SKM-1 treated with dmso at 0.1 percent for 144 hours (cell line): ENCODE measurements around the gene SLC37A1.

ENCODE experiments used
- DNase-seq: peaks from one replicate; lab custom pipeline; 2025; ENCODE audit not compliant: unreplicated experiment; lab: John Stamatoyannopoulos, UW

SLC37A1 gene

DNA sequence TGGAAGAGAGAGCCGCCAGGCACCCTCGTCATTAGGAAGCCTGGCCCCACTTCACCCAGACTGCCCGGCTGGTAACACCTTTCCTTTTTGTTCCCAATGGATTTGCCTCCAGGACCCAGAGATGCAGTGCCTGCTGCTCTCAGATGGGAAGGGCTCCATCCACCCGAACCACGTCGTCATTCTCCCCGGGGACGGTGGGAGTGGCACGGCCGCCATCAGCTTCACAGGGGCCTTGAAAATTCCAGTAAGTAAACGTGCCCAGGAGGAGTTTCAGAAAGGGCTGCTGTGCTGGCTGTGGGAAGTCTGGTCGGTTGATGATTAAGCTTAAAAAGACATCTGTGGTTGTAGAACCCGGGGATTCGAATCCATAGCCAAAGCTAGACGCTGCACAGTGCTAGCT, 45.2 kb downstream of the SLC37A1 start:
- no peak for DNase-seq

DNA sequence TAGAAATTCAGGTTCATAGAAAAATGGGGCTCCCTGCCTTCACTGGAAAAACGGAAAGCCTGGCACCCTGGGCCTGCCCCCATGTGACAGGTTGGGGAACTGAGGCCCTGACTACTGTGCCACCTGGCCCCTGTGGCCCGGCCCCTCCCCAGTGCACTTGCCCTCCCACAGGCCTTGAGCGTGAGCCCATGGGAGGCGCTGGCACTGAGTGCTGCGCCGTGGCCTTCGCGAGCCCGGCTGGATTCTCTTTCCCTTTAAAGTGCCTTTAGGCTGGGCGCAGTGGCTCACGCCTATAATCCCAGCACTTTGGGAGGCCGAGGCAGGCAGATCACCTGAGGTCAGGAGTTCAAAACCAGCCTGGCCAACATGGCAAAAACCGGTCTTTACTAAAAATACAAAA, 45.7 kb downstream of the SLC37A1 start:
- DNase-seq = no peak

DNA sequence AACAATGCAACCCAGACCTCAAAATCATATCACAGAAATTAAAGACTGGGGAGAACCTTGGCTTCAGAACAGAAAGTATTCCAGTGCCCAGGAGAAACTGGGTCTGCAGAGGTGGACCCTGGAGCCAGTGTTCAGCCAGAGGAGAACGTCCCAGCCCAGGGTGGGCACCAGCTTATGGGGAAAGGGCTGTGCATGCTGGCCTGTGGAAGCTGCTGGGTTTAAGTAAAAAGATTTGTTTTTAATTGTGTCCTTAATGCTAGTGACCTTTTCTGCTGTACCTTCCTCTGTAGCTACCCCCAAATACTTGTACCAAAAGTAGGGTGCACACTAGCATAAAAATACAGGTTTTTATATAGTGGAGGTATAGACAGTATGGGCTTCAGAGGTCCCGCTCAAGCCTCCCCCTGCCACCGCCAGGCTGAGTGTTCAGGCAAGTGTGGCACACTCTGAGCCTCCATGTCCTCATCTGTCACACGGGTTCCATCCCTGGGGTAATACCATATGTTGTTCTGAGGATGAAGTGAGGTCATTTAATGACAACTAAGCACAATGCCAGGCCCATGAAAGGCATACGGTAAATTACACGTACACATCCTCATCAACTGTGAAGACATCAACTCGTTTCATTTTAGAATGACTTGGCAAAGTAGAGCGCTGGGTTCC, 47.0 kb downstream of the SLC37A1 start:
- DNase-seq = no peak

DNA sequence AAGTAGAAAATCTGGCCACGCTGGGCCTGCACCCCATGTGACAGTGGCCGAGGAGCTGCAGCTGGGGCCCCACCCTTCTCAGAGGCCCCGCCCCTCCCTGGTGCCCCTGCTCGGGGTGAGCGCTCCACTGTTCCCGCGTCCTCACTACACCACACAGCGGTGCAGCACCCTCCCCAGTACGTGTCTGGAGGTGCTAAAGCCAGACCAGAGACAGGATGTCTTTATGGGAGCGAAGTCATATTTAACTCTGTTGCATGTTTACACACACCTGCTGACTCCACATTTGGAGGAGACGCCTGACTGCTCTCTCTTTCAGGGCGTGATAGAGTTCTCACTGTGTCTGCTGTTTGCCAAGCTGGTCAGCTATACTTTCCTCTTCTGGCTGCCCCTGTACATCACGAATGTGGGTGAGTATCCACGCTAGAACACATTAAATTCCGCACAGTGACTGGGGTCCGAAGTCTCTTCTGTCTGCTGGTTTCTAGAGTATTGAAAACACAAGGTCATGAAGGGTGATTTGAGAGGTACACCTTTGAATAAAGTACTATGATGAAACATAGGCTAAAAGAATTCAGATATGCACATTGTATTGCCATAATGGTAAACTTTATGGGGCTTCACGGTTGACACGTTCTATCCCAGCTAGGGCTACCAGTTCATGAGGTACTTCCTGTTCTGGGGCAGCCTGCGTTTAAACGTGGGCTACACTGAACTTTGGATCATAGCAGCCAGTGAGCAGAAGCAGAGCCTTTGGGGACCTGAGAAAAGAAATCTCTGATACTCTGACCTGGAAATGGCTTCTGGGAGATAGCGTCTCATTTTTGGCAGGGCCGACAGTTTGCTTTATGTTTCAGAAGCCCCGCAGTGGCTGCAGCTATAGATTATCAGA, 48.4 kb downstream of the SLC37A1 start:
- DNase-seq = no peak

DNA sequence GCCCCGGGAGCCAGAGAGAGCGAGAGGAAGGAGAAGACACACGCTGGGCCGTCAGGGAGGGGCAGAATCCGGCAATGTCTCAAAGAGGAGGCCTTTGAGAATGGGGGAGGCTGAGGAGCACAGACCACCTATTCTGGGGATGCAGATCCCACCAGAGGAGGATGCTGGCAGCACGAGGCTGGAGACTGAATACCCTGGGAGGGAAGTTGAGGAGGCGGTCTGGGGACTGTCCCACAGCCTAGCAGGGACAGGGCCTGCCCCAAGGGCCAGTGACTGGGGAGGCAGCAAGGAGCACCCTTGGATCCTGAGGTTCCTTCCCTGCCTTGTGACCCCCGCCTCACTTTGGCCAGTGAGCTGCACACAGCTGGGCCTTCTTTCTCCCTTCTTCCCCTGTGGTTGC, 49.2 kb downstream of the SLC37A1 start:
- no peak for DNase-seq

DNA sequence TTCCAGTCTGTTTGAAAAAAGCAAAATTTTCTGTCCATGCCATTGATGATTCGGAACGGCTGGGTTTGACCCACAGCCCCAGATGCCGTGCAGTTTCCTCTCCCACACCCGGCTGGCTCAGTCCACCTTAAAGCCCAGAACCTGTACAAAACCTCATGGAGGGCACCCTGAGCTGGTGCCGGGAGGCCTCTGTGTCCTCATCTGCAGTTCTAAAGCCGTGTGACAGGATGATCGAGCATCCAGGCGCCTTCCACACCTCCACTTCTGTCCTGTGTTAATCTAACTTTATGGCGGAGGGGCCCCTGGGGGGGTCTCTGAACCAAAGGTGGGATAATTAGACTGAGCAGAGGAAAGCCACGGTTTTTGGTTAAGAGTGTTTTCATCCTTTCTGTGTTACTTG, 49.6 kb downstream of the SLC37A1 start:
- no peak for DNase-seq

DNA sequence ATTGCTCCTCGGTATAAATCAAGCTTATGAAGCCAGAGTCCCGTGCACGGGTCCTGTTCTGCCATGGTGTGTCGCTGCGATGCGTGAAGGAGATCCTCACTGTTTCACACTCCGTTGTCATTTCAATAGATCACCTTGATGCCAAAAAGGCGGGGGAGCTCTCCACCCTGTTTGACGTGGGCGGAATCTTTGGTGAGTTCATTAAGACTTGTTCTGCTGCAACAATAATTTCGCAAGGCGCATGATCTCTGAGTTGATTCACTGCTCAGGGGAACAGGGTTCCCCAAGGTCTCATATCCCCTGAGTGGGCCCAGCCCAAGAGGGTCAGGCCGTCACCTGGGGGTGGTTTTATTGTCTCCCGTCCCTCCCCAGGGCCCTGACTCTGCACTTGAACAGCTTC, 50.0 kb downstream of the SLC37A1 start:
- no peak for DNase-seq

DNA sequence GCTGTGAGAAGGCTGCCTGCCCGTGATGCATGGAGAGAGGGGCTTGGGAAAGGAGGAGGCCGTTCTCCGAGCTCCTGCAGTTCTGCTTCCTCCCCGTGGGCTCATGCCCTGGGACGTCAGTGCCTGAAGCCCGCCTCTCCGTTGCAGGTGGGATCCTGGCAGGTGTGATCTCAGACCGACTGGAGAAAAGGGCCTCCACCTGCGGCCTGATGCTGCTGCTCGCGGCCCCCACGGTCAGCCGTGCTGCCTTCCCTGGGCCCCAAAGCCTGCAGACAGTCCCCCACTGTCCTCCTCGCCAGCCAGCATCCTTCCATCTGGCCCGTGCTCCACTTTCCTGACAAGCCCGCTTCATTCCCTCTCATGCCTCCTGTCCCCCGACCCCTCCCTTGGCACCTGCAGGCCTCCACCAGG, 50.9 kb downstream of the SLC37A1 start:
- DNase-seq = no peak

DNA sequence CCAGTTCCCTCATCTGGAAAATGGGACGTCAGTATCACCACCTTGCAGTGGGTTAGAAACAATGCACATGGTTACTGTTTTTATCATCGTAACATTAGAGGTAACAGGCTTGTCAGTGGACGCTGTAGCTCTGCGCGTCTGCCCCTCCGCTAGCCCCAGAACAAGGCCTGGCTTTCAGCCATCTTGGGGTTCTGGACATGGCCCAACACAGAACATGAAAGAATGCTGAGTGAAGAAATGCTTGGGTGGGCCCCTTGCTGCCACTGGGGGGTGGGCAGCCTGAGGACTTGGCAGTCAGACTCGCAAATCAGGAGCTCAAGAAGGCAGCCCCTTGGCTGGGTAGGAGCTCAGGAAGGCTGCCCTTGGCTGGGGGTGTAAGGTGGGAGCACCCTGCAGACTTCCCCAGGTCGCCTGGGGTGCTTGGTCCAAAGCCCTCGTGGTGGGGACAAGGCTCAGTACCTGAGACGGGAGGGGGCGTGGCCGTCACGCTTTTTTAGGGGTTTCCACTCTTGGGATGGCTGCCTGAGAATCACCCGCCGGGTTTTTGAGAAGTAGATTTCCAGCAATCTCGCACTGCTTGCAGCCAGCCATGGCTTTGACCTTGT, 51.7 kb downstream of the SLC37A1 start:
- DNase-seq = no peak

DNA sequence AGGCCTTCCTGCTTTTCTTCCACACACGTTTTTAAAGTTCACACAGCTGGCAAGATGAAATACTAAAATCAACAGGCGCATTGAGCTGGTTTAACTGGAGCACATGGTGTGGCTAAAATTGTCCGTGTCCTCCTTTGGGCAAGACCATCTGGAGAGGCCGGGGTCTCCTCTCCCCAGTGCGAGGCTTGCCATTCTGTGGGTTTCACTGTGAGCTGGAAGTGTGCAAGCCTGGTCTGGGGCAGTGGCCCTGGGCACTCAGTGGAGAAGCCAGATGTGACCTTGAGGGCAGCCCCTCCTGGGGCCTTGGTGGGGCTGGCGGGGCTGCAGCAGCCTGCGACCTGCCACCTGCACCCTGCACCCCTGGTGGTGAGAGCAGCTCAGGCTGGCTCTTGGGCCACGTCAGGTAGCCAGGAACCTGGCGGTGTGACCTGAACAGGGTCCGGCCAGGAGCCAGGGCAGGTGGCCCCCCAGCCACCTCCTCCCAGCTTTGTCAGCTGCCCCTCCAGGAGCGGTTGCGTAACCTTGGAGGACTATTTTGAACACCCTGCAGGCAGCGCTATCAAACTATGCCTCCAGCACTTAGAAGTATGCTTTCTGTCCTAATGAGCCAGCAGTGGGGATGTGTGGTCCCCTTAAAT, 52.4 kb downstream of the SLC37A1 start:
- no peak for DNase-seq

DNA sequence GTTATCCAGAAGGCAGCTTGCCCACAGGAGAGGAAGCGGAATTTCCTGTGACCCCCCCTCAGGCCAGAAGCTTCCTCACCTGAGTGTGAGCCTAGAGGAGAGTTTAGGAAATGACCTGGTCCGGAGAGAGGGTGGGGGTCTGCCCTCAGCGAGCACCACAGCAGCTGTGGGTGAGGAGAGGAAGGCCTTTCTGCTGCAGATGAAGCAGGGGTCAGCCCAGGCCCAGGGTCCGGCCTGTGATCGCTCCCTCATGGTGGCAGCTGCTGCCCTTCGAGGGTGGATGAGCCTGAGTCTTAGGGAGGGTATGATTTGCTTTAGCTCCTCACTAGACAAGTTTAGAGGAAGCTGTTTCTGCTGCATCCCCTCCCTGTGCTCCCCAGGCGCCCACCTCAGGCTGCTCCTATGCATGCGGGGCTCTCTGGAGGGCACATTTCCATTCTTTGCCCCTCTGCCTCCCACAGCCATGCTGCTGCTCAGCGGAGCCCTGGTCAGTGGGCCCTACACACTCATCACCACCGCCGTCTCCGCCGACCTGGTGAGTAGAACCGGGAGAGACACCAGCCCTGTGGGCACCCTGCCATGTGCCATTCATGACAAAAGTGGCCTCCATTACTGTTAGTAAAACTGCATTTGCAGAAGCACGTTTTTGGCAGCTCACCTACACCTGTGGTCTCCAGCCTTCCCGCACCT, 53.0 kb downstream of the SLC37A1 start:
- DNase-seq = no peak

DNA sequence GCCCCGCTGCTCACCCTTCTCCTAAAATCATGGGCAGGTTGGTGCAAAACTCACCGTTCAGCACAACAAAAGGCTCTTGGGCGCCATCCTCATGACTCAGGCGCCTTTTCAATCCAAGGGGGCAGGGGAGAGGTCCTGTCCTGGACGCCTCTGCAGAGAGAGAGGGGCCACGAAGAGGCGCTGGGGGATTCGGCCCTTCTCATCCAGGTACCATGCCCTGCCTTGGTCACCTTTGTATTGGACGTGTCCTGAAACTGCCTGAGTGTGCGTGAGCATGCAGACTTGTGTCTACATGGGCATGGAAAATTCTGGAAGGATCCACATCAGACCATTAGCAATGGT, 53.5 kb downstream of the SLC37A1 start:
- no peak for DNase-seq

DNA sequence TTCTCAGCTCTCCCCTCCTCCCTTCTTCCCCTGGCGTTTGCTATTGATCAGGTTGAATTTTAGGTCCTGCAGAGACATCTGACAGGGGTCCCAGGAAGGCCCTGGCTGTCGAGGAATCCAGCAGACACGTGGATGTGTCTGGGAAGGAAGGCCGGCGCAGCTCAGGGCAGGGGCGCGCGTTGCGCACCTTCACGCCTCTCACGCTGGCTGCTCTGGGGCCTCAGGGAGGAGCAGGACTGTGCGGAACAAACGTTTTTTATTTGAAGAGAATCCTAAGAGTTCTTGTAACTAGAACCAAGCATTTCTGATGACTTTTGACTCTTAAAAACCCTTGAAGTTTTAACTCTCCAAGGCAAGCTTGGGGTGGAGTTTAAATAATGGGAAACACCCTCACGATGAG, 54.2 kb downstream of the SLC37A1 start:
- DNase-seq = no peak

DNA sequence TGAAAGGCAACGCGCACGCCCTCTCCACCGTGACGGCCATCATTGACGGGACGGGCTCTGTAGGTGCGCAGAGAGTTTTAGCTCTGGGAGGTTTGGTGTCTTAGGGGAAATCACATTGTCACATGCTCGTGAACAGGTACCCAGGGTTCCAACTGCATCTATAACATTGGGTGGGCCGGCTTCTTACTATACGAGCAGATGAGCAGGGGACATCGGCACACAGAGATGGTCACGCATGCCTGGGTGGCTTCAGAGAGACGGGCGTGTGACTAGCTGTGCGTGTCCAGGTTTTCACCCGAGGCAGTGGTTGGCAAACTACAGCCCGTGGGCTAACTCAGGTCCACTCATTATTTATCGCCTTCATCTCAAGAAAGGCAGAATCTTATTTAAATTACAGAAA, 54.7 kb downstream of the SLC37A1 start:
- DNase-seq = no peak

DNA sequence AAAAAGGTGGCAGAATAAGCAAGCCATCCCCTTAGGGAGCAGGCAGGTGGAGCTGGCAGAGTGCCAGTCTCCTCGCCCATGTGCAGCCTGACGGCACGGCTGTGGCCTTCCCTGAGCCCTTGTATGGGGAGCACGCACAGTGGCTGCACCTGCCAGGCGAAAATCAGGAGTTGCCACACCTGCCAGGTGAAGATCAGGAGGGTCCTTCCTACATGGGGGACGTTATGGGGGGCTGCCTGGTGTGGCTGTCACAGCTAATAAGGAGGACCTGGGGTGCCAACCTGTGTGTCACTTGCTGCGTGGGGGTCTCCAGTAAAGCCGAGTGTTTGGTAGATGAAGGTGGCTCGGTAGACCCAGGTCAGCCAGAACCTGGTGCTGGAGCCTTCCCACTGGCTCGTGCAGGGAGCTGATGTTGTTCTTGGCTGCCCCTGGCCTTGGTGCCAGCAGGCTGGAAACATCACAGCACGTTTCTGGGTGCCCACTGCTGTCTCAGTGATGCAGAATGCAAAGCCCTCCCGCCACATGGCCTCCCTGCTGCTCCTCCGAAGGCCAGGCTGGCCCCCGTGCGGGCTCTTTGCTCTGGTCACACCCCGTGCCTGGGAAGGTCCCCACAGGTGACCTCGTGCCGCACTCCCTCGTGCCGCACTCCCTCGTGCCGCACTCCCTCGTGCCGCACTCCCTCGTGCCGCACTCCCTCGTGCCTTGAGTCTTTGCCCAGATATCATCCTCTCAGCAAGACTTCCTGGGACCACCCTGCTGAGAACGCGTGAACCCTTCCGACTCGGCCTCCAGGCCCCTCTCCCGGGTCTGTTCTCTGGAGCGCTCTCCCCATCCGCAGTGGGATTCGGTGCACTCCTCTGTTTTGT, 55.4 kb downstream of the SLC37A1 start:
- DNase-seq = no peak

DNA sequence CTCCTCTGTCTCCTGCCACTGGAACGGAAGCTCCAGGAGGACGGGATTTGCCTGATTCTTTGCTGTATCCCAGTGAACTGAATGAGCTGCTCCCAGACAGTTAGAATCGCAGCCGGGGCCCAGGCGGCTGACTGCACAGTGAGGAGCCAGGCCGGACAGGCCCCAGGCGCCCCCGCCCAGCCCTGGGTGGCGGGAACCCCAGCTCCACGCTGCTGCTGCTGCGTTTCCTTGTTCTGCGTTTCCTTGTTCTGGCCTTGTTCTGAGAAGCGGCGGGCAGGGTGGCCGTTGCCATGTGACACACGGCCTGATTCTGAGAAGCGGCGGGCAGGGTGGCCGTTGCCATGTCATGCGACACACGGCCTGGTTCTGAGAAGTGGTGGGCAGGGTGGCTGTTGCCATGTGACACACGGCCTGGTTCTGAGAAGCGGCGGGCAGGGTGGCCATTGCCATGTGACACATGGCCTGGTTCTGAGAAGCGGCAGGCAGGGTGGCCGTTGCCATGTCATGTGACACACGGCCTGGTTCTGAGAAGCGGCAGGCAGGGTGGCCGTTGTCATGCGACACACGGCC, 56.2 kb downstream of the SLC37A1 start:
- no peak for DNase-seq

DNA sequence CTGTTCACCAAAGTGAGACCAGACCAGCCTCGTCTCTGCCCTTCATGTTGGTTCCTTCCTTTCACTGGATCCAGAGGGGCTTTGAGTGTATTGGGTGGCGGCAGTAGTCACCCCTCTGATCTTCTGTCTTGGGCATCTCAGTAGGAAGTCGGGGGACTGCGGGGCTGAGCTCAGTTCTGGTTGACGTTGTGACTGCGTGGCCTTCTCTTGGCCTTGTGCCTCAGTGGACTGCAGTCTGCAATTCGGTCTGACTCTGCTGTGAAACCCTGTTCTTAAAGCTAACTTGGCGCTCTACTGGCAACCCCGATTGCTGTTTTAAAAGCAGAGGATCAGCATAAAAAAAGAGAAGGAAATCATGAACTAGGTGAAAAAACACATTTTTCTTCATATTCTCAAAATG, 56.7 kb downstream of the SLC37A1 start:
- DNase-seq = no peak

DNA sequence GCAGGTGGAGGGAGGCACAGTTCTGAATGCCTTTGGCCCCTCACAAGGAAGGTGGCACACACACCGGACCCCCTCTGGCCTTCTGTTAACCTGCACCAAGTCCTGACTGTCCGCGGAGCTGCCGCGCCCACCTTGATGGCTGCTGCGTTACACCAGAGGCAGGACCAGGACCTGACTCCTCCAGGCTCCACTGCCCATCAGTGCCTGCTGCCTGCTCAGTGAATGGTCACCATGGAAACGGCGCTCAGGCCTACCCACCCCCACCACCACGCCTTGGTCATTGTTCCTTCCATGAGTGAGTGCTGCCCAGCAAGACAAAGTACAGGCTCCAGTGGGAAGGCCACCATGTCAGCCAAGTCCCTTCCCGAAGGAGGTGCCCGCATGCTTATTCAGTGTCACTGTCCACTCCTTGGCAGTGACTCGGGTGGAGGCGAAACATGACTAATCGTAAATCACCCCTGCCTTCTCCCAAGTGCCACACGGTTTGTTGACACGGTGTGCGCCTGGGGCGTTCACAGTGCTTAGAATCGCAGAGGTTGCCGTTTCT, 57.3 kb downstream of the SLC37A1 start:
- DNase-seq = no peak

DNA sequence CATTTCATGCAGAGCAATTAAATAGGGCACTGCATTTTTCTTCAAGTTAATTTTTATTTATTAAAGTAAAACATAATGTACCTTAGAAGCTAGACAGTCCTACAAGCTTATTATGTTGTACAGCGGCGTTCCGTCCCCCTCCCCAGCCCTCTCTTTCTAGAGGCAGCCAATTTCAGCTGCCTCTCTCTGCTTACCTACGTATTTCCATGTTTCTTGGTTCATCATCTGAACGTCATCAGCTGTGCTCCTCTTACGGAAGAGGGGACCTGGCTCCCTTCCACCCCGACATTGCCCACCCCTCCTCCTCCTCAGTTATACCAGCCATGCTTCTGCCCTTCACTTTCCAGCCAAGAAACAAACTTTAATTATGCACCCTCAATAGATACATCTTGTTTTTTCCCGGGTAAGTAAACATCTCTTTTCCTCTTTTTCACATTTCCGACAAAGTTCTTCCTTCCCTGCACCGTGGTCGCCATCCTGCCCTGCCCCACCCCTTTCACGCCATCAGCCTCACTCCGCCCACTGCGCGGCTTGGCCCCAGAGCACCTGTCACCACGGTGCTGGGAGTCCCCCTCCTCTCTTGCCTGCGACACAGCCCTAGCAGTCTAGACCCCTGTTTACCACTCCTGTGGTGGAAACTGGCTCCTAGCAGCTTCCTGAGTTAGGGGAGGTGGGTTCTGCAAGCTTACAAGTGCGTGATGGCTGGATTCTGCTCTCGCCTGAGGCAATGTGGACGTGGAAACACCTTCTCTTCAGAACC, 57.9 kb downstream of the SLC37A1 start:
- no peak for DNase-seq
